ENCODE results near the gene SERPINA4.

GRCh38 chr14:94532447-94532846, 28.8 kb upstream of the SERPINA4 start:
- TF ChIP-seq CTCF (IDR thresholded peaks at IDR 0.05) (no peak), POLR2A (IDR thresholded peaks at IDR 0.05; ENCODE audit: low read depth) (no peak)

Data from esophagus muscularis mucosa (tissue), 3 donors.